ENCODE measurements around the gene KLHDC3.

DNA sequence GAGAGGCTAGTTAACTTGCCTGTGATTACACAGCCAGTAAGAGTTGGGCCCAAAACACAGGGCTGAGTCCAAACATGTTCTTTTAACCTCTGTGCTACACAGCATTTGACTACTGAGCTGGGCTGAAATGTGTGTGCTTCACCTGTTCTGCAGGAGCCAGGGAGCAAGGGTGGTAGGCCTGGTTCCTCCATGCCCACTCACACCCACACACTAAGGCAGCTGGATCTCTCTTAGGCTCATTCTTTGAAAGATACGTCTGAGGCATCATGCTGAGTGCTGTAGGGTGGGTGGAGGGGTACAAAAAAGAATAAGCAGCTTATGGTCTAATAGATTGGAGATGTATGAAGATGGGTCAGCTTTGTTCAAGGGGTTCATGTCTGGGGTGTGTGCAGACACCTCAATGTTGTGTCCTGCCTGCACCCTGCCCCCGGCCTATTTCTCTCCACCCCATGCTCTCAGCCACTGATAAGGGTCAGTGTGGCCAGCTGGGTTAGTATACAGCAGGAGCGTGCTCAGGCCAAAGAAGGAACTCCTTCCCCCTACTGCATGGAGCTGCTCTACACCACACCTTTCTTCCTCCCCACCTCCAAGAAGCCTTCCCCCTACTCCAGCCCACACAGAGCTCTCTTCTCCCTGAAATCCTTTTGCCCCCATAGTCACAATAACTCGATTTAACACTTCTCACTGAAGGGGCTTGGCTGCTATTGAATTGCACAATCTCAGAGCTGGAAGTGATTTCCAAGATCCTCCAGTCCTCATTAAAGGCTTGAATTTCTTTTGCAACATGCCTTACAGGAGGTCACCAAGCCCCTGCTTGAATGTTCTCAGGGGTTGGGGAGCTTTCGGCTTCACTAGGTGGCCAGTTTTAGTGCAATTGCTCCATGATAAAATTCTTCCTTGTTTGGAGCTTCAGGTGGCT, 26.3 kb upstream of the KLHDC3 start:
- TF ChIP-seq ZNF224 (CRISPR knock-in tag; IDR thresholded peaks at IDR 0.05) (no peak), IRF2 (CRISPR knock-in tag; IDR thresholded peaks at IDR 0.05) (no peak)
